Activated T-cell treated with anti-CD3 and anti-CD28 coated beads, Interleukin-2, amount 50 U/mL, for 24 hours (primary cell): ENCODE results near the gene APBA1.

Source experiments
- DNase-seq: peaks from one replicate; pipeline ENCODE4 v3.0.0-alpha.2; 2020
- H3K27ac Mint-ChIP-seq: 2 replicates; pipeline ENCODE4 v1.8.0; 2020; ENCODE audit warnings: mild to moderate bottlenecking, mixed read lengths
- H3K27me3 Mint-ChIP-seq: 2 replicates; pipeline ENCODE4 v1.8.0; 2020; ENCODE audit warnings: mixed read lengths
- H3K36me3 Mint-ChIP-seq: 2 replicates; pipeline ENCODE4 v1.8.0; 2020; ENCODE audit warnings: low read depth, mixed read lengths
- H3K4me1 Mint-ChIP-seq: 2 replicates; pipeline ENCODE4 v1.8.0; 2020; ENCODE audit warnings: low read depth, mixed read lengths
- H3K4me3 Mint-ChIP-seq: 2 replicates; pipeline ENCODE4 v1.8.0; 2020; ENCODE audit warnings: mild to moderate bottlenecking, moderate library complexity, mixed read lengths
- H3K9me3 Mint-ChIP-seq: 2 replicates; pipeline ENCODE4 v1.8.0; 2020; ENCODE audit warnings: mixed read lengths

Gene APBA1

DNA sequence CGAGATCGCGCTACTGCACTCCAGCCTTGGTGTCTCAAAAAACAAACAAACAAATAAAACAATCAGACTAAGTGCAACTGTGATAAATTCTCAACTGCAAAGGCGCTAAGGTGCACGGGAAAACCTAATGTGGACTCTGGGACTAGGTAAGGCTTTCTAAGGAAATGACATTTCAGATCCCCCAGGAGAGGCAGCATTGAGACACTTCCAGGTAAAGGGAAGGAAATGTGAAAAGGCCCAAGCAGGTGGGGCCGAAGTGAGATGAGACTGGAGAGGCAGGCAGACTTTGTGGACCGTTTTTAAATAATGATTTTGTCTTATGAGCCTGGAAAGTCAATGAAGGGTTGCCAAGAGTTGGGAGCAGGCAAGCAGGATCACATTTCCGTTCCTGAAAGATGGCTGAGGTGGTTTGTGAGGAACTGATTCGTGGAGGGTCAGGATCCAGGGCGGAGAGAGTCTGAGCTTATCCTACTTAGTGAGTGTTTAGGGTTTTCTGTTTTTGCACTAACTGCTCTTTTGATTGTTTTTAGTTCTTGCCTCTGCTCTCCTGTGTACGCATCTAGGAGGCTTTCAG is 2.0 kb upstream of the APBA1 start:
- DNase-seq = no peak
- Mint-ChIP-seq H3K27ac (no peak overlapping the region), H3K4me3 (no peak overlapping the region), H3K36me3 (no peaks in the 10 kb centered on the region), H3K27me3 (peaks cover 41% of the 10 kb centered on the region), H3K9me3 (no peaks in the 10 kb centered on the region), H3K4me1 (peaks cover 17% of the 10 kb centered on the region)

DNA sequence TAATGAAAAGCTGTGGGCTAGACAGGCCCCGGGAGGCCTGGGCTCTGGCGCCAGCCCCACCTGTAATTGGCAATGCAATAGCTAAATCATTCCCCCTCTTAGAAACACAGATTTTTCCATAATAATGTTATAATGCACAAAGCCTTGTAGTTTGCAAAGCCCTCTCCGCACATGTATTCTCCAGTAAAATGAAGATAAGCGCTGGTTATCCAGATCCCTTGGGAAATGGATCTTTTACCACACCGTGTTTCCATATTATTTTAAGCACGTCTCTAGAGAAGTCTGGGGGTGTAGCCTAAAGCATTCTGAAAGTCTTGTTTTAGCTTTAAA is 1.1 kb upstream of the APBA1 start:
- no peak overlapping the region for H3K27ac Mint-ChIP-seq

DNA sequence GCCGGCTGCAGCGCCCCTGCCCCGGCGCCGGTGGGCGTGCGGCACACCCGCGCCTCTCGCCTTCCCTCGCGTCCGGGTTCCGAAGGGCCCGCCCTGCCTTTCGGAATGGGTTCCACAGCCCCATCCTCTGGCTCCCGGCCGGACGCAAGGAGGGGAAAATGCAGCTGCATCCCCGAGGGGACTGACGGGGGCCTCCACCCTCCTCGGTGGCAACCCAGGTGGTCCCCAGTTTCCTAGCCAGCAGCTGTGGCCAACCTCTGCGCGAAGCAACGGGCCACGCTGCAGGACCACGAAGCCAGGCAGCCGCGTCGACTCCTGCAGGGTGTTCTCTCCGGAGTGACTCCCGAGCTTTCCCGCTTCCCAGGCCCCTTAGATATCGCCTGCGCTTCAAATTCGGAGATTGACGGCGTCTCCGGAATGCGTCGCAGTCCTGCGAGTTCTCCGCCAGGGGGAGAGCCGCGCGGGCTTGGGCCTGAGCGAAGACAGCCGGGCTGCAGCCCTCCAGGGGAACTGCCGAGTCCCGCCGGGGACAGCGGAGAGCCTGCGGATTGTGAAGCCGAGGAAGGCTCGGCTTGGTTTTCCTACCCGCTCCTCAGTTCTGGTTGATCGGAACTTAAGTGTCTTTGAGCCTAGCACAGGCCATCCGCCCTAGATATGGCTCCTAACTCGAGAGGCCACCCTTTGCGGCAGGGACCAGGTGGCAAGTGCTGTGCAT is 582 bp upstream of the APBA1 start:
- H3K4me3 Mint-ChIP-seq = peak overlapping the region; percentile 75
- peaks cover 41% of the 10 kb centered on the region for H3K27me3 Mint-ChIP-seq
- H3K36me3 Mint-ChIP-seq = no peaks in the 10 kb centered on the region
- H3K9me3 Mint-ChIP-seq = no peaks in the 10 kb centered on the region
- DNase-seq = peak; percentile 82
- no peak overlapping the region for H3K27ac Mint-ChIP-seq
- peaks cover 17% of the 10 kb centered on the region for H3K4me1 Mint-ChIP-seq

More for the DNA sequence above, 1.1 kb upstream of the APBA1 start:
- DNase-seq = no peak
- H3K36me3 Mint-ChIP-seq = no peaks in the 10 kb centered on the region
- H3K27me3 Mint-ChIP-seq = peaks cover 41% of the 10 kb centered on the region
- no peaks in the 10 kb centered on the region for H3K9me3 Mint-ChIP-seq
- peak overlapping the region; percentile 75 for H3K4me3 Mint-ChIP-seq
- peaks cover 17% of the 10 kb centered on the region for H3K4me1 Mint-ChIP-seq

DNA sequence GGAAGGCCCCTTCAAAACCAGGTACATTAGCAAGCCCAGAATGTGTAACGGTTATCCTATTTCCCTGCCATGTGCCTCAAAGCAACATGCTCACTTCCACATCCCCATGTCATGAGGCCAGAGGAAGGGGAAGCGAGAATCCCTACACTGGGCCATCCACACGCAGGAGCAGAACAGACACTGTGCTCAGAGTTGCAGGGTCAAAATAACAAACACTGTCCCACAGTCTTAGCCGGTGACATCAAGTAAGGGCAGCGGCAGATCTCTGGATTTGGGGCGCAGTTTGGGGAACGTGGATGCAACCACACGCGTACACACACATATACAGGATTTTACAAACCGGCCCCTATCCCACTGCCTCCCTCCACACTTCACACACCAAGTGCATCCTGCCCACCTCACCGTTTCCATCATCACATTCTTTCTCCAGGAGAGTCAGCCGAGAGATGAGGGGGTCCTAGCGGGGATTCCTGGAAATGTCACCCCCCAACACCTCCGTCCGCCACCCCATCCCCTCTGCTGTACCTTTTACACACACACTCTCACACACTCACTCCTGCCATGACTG is 776 bp downstream of the APBA1 start:
- Mint-ChIP-seq H3K4me3 (peak overlapping the region; percentile 66), H3K27ac (no peak overlapping the region)

DNA sequence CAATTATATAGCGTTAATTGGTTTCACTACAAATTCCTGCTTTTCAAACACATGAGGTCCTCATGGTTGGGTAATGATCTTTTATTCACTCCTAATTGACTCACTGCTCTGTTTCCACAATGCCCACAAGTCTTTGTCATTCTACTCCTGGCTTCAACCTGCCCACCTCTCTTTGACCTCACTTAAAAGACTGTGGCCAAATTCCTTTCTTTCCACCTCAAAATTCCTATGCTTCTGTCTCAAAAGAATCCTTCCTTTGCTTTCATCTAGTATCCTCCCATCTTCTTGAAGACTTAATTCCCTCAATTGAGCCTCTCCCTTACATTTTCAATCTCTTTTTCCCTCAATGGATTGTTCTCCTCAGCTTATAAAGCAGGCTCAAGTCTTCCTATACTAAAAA is 4.9 kb downstream of the APBA1 start:
- Mint-ChIP-seq H3K4me1 (peaks cover 3% of the 10 kb centered on the region), H3K27me3 (peaks cover 28% of the 10 kb centered on the region), H3K4me3 (no peak overlapping the region), H3K27ac (no peak overlapping the region), H3K36me3 (no peaks in the 10 kb centered on the region), H3K9me3 (no peaks in the 10 kb centered on the region)
- no peak for DNase-seq

More for the DNA sequence above, 776 bp downstream of the APBA1 start:
- Mint-ChIP-seq H3K36me3 (no peaks in the 10 kb centered on the region), H3K27me3 (peaks cover 33% of the 10 kb centered on the region), H3K9me3 (no peaks in the 10 kb centered on the region), H3K4me1 (peaks cover 17% of the 10 kb centered on the region)
- DNase-seq = no peak

DNA sequence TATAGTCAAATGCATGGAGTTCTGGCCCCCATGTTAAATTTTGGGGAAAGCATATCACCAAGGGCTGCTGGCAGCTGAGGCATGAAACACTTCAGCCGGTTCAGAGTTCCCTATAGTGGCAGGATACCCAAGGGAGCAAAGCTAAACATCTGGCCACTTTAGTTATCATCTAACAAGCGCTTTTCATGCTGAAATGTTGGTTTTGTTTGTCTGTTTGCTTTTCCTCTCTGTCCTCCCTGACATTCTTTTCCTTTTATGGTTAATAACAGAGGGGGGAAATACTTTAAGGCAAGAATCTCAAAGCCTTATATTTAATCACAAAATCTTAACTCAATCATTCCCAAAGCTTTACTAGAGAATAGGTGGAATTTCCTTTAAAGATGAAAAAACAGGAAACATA is 11.9 kb downstream of the APBA1 start:
- no peak overlapping the region for H3K4me3 Mint-ChIP-seq
- H3K36me3 Mint-ChIP-seq = no peaks in the 10 kb centered on the region
- no peaks in the 10 kb centered on the region for H3K9me3 Mint-ChIP-seq
- DNase-seq = no peak
- peaks cover 11% of the 10 kb centered on the region for H3K27me3 Mint-ChIP-seq
- no peaks in the 10 kb centered on the region for H3K4me1 Mint-ChIP-seq
- no peak overlapping the region for H3K27ac Mint-ChIP-seq

DNA sequence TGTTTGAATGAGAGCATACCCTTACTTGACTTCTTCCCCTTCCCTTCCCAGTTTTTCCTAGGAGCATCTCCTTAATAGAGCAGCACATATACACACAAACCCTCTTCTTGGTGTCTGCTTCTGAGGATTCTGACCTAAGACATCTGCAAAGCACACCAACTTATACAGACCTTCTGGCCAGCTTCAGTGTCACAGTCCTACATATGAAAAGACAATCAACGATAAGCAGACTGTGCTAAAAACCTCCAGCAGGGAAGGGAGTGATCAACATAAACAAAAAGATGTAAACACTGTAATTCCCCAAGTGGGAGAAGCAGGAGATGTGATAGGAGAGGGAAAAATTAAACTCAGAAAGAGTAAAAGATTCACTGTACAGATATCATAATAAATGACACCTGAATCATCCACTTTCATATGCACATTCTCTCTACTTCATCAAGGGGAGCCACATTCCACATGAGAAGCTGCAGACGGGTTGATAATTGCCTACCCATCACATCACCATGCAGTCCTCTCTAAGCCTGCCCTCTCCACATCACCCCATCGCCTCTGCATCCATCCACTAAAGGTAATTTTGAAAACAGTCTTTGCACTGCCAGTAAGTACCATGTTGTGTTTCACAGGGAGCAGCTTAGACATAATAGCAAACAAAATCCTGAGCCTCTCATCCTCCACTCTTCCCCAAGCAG is 13.0 kb downstream of the APBA1 start:
- Mint-ChIP-seq H3K27ac (no peak overlapping the region), H3K27me3 (peaks cover 7% of the 10 kb centered on the region), H3K9me3 (no peaks in the 10 kb centered on the region), H3K4me3 (no peak overlapping the region), H3K36me3 (no peaks in the 10 kb centered on the region), H3K4me1 (no peaks in the 10 kb centered on the region)
- no peak for DNase-seq

DNA sequence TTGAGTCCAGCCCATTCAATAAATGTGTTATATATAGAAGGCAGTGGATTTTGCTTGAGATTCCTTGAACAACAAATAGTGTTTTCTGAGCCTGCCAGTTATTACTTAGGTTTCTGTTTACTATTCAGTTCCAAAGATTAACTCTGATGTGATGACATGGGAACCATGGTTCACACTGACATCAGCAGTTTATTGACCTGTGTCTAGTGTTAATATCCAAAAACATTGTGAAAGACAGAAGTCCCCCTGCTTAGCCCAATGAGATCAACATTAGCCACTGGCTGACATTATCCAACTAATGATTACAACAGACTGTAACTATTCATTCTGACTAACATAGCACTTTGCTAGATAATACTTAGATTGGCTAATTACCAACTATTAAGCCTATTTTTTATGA is 14.9 kb downstream of the APBA1 start:
- H3K9me3 Mint-ChIP-seq = no peaks in the 10 kb centered on the region
- no peak overlapping the region for H3K27ac Mint-ChIP-seq
- no peak overlapping the region for H3K4me3 Mint-ChIP-seq
- no peak for DNase-seq
- peaks cover 6% of the 10 kb centered on the region for H3K27me3 Mint-ChIP-seq
- H3K4me1 Mint-ChIP-seq = no peaks in the 10 kb centered on the region
- no peaks in the 10 kb centered on the region for H3K36me3 Mint-ChIP-seq

DNA sequence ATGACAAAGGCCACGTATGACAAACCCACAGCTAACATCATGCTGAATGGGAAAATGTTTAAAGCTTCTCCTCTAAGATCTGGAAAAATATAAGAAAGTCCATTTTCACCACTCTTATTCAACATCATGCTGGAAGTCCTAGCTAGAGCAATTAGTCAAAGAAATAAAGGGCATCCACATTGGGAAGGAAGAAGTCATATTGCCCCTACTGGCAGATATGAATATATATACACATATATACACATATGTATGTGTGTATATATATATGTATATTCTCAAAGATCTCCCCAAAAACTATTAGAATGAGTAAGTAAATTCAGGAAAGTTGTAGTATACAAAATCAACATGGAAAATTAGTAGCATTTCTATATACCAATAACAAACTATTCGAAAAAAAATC is 17.1 kb downstream of the APBA1 start:
- H3K27me3 Mint-ChIP-seq = peaks cover 8% of the 10 kb centered on the region
- H3K4me1 Mint-ChIP-seq = no peaks in the 10 kb centered on the region
- no peak for DNase-seq

DNA sequence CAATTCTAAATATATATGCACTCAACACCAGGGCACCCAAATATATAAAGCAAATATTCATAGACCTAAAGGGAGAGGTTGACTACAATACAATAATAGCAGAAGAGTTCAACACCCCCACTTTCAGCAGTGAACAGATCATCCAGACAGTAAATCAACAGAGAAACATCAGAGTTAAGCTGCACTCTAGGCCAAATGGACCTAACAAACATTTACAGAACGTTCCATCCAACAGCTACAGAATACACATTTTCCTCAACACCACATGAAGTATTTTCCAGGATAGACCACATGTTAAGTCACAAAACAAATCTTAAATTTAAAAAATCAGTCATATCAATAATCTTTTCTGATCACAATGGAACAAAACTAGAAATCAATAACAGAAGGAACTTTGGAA is 18.9 kb downstream of the APBA1 start:
- no peak for DNase-seq

More for the DNA sequence above, 17.1 kb downstream of the APBA1 start:
- H3K36me3 Mint-ChIP-seq = no peaks in the 10 kb centered on the region
- H3K4me3 Mint-ChIP-seq = no peak overlapping the region
- no peak overlapping the region for H3K27ac Mint-ChIP-seq
- no peaks in the 10 kb centered on the region for H3K9me3 Mint-ChIP-seq

DNA sequence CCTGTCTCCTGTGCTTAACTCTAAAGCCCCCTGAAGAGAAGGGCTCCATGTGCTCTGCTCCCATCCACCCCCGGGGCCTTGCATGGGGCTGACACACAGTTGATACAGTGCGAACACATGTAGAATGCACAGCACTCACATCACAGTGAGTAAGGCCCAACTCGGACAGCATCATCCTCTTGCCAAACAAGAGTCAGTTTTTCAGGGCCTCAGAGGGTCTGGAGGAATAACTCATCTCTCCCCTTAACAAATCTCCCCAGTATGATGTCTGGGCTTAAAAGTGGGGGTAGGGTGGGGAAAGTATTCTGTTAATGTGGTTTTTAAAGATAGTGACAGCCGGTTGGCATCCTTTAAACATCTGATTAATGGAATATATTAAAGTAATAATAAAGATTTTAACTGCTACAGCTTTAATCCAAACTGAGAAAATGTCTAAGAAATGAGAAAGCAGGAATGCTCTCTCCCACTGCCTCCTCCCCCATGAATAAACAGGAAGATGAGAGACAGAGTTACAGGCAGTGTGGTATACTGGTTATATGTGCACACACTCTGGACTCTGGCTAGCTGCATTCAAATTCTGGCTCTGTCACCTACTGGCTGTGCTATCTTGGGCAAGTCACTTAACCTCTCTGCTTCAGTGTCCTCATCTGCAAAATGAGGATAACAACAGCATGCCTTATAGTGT is 22.5 kb downstream of the APBA1 start:
- H3K27ac Mint-ChIP-seq = no peak overlapping the region
- H3K27me3 Mint-ChIP-seq = peaks cover 16% of the 10 kb centered on the region
- no peaks in the 10 kb centered on the region for H3K9me3 Mint-ChIP-seq
- DNase-seq = no peak
- H3K4me1 Mint-ChIP-seq = no peaks in the 10 kb centered on the region
- H3K36me3 Mint-ChIP-seq = no peaks in the 10 kb centered on the region
- no peak overlapping the region for H3K4me3 Mint-ChIP-seq

More for the DNA sequence above, 18.9 kb downstream of the APBA1 start:
- Mint-ChIP-seq H3K27ac (no peak overlapping the region), H3K4me3 (no peak overlapping the region), H3K4me1 (no peaks in the 10 kb centered on the region), H3K9me3 (no peaks in the 10 kb centered on the region), H3K36me3 (no peaks in the 10 kb centered on the region), H3K27me3 (peaks cover 16% of the 10 kb centered on the region)

DNA sequence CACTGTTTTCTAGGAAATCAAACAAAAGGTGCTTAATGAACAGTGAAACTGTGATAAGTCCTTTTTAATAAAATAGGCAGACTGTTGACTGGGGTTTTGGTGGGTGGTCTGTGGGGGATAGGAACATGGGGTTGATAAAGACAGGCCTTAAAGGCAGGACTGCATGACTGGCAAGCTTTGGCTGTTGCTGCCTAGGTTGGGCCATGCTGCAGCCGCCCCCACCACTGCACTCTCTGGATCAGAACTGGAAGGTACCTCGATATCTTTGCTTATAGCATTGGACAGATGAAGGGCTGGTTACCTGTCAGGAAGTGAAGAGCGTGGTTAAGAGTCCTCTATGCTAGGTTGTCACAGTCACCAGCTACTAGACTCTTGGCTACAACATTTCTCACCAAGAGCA is 24.4 kb downstream of the APBA1 start:
- no peaks in the 10 kb centered on the region for H3K36me3 Mint-ChIP-seq
- no peak for DNase-seq
- no peaks in the 10 kb centered on the region for H3K4me1 Mint-ChIP-seq
- peaks cover 12% of the 10 kb centered on the region for H3K27me3 Mint-ChIP-seq
- no peak overlapping the region for H3K27ac Mint-ChIP-seq
- no peaks in the 10 kb centered on the region for H3K9me3 Mint-ChIP-seq
- H3K4me3 Mint-ChIP-seq = no peak overlapping the region

DNA sequence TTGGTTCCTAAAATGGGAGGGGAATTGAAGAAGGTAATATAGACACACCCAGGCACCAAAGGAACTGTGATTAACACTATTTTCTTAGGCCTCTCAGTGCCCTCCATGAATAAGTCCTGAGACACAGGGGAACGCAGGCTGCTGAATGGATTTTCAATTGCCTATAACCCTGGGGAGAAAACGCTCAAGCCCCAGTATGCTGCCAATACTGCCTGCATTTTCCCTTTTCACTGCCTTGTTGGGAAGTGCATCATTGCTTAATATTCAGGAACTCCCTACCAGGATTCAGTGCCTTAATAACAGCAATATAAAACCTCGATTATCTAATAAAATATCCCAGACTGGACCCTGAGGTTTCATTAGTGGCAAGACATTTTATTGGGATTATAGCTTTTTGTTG is 25.4 kb downstream of the APBA1 start:
- H3K27ac Mint-ChIP-seq = no peak overlapping the region
- no peaks in the 10 kb centered on the region for H3K36me3 Mint-ChIP-seq
- H3K4me1 Mint-ChIP-seq = no peaks in the 10 kb centered on the region
- no peak overlapping the region for H3K4me3 Mint-ChIP-seq
- H3K27me3 Mint-ChIP-seq = peaks cover 12% of the 10 kb centered on the region
- H3K9me3 Mint-ChIP-seq = no peaks in the 10 kb centered on the region
- no peak for DNase-seq

DNA sequence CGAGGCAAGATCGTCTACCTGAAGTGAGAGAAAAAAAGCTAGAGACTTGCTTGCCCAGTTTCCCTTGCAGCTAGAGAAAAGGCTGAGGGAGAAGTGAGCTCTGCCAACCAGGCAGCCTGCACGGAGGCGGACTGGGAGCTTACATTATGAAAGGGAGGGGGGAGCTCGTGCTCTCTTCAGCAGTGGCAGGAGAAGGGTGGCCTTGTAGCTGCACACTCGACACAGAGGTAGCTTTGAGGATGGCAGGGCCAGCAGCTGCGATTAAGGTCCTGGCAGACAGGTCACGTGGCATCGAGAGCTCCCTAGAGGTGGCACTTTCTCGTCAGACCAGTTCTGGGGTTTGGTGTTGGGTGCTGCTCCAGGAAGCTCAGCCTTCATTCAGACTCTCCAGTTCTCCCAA is 26.7 kb downstream of the APBA1 start:
- DNase-seq = no peak

More for the DNA sequence above, 26.7 kb downstream of the APBA1 start:
- Mint-ChIP-seq H3K4me1 (no peaks in the 10 kb centered on the region), H3K36me3 (no peaks in the 10 kb centered on the region), H3K27ac (no peak overlapping the region), H3K4me3 (no peak overlapping the region), H3K9me3 (no peaks in the 10 kb centered on the region), H3K27me3 (peaks cover 8% of the 10 kb centered on the region)
